Fibroblast of skin of scalp (primary cell): ENCODE measurements around the gene WDR77. TPM values are rescaled to one million over a fixed set of nuclear protein-coding genes. Genes with fewer than 3 reads are reported as not detected.

Experiments
- DNase-seq: peaks from one replicate; pipeline ENCODE4 v3.0.0-alpha.2; 2013
- polyA plus RNA-seq, 2 experiments: library from polyadenylated mRNA; unstranded; fragments of 120-200 nt; gene quantifications; one replicate each; pipeline ENCODE4 v1.2.1, GENCODE V29; 2013; ENCODE audit not compliant: insufficient read length in 2 of 2

WDR77 gene
- 33.7 TPM for polyA plus RNA-seq (2013, experiment 1 of 2; ENCODE audit: insufficient read length)
- 36.2 TPM for polyA plus RNA-seq (2013, experiment 2 of 2; ENCODE audit: insufficient read length)

DNA sequence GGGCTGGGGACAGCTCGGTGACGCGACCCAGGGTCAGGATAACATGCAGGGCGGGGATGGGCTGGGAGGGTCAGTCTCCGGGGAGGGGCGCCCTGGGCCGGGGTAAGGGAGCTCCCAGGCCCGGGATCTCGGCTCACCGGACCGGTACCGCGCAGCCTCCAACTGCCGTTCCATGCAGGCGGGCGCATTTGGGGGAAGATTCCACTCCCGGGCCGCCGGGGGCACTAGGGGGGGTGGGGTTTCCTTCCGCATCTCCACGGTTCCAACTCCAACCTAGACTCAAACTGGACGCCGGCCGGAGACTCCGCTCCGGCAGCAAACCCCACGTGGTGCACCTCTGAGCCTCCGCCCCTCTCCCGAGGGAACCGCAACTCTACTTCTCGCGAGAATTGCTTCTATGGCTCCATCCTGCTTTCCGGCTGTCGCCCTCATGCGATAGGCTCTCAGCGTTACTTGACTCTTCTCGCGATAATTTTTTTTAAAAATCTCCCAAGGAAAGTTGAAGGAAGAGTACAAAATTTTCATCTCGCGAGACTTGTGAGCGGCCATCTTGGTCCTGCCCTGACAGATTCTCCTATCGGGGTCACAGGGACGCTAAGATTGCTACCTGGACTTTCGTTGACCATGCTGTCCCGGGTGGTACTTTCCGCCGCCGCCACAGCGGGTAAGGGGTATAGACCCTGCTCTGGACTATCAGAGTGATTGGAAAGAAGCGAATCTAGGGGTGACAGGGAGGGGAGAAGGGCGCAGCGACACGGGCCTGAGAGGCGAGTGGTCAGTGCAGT lies at the start of gene WDR77, which contains the start of gene ATP5PB:
Gene WDR77 (minus strand): TSS at position 339 of the 785 bp plus-strand sequence. CDS start 87 bp downstream, at position 252.
Gene ATP5PB (plus strand): TSS at position 547 of the 785 bp plus-strand sequence. CDS start 78 bp downstream, at position 625.
- peak; percentile 99 for DNase-seq

DNA sequence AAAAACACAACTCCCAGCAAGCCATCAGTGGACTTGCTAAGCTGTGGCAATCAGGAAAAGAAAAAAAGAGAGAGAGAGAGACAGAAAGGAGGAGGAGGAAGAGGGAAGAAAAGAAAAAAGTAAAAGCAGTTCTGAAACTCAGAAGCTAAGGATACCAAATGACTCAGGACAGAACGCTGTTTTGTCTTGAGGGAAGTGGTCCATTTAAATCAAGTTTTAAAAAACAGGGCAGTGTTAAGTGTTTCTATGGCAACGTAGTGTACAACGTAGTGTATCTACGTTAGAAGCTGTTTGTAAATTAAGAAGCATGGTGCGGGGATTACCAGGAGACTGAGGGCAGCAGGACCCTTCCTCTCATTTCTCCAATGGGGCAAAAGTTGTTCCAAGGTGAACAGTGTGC lies 48.5 kb upstream of the WDR77 start:
- DNase-seq, result no peak

- no peak for DNase-seq
Observed at GRCh38 chr1:111496398-111496797, 47.3 kb upstream of the WDR77 start.

- DNase-seq, result no peak
Observed at GRCh38 chr1:111491070-111491469, 42.0 kb upstream of the WDR77 start.

DNA sequence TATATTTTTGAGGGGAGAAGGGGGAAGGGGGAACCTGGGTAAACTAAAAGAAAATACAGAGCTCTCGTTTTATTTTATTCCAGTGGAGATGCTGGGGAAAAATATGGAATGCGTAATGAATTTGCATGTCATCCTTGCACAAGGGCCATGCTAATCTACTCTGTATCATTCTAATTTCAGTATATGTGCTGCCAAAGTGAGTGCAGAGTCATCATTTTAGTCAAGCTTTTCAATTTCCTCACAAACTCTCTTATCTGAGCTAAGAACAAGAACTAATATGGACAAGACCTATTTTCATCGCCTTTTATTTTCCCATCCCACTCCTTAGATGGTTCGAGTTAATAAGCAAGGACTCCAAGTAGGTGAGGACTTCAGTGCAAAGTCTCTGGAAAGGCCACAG lies 41.2 kb upstream of the WDR77 start:
- DNase-seq, result no peak

GRCh38 chr1:111489604-111490003 lies 40.5 kb upstream of the WDR77 start:
- DNase-seq, result no peak

GRCh38 chr1:111488669-111489068 lies 39.6 kb upstream of the WDR77 start:
- no peak for DNase-seq

DNA sequence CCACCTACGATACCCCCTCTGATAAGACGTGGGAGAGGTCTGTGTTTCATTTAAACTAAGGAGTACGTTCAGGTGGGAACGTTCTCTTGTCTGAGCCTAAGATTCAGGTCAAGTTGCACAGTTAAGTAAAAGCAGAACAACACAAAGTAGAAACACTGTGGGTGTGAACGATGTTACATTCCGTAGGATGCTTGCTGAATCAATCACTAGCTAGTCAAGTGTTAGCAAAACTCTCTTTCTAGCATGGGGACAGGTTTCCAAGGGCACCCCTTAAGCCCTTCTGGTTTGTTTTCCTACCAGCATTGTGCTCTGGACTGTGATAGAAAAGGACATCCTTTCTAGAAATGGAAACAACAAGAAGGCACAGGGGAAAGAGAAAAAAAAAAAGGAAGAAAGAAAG lies 38.1 kb upstream of the WDR77 start:
- DNase-seq, result no peak

DNA sequence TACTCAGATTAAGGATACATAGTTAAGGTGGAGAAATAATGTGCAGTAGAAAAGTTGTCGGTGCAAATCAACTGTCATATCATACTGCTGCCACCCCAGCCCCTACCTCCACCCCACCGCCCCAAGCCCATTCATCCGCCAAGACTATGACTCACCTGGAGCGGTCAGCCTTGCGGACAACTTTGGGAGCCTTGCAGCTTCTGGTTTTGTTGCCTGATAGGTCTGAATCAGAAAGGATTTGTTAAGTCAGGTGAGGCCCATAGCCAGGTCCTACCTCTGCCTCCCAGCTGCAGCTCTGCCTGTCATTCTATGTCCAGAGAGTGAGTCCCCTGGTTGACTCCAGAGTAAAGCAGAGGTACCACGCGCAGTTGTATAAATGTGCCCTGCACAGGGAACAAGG lies 37.4 kb upstream of the WDR77 start:
- no peak for DNase-seq

DNA sequence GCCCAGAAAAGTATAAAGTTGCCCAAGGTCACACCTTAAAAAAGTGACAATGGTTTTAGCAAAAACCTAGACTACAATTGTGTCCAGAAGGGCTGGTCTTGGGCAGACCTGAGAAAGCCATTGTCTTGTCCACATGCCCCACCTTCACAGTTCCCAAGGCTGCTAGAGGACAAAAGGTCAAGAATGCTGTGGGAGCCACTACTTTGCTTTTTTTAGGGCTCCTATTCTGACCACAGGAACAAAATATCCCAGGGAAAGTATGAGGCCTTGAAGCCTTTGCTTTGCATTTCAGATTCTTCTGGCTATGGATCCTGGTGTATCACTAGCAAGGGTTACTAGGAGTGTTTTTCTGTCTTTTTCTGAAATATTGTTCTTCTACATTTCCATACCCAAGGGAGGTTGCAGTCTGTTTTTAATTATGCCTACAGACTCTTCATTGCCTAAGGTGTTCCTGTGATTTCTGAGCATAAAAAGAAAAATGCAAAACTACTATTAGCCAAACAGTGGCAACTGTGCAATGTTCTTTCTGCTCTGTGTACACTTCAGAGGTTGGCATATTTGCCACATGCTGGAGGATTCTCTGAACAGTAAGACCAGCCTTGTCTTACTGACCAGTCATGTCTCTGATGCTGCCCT lies 35.5 kb upstream of the WDR77 start:
- no peak for DNase-seq

- DNase-seq, result no peak
Observed at GRCh38 chr1:111483876-111484275, 34.8 kb upstream of the WDR77 start.

DNA sequence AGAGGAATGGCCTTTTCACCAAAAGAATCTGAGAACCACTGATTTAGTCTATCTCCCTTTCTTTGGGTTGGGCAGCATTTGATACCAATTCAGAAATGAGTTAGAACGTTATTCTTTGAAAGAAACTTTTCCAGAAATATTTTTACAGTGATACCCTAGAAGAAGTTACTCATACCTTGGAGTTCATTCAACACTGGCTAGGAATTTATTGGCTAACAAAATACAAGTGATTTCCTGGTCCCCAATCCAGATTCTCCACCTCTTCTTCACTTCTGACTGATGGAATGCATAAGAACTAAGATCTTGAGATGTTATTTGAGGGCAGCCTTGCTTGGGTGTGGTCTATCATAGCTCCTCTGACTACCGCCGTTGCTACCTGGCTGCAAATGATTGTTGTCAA lies 34.1 kb upstream of the WDR77 start:
- DNase-seq, result peak; percentile 19

- DNase-seq, result peak; percentile 59
Observed at GRCh38 chr1:111481387-111482221, 32.5 kb upstream of the WDR77 start.

DNA sequence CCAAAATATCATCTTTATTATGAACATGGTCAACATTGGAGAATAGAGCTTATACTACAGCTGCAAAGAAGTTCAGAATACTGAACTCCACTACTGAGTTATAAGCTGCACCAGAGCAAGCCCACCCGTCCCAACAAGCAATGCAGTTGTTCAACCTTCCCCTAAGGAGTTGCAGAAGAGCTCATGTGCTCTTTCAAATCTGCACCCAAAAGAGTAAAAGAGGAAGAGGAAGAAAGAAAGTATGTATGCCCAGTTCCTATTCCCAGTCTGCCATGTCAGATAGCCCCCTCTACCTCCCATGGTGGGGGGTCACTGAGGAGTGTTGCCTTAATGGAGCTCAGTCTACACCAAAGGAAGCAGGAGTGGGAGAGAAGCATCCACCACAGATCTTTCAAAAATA lies 31.6 kb upstream of the WDR77 start:
- DNase-seq, result no peak

DNA sequence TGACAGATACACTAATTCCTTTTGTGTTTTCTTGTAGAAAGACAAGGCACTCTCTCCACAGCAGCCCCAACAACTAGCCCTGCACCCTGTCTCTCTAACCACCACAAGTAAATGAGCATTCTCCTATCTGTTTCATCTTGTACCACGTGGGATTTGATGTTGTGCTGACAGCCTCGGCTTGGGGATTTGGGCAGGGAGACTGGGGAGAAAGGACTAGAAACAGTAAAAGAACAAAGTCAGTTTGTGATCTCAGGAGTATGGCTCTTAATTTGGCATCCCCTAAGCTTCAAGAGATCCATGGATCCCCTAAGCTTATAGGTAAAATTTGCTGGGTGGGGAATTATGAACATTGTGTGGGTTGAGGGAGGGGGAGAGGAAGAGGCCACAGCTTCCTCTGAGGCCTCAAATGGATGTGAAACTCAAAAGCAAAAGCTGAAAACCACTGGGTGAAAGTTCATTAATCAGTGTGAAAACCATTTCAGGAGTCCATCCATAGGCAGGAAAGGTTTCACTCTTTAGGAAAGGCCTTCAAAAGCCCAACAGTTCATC lies 27.8 kb upstream of the WDR77 start:
- no peak for DNase-seq

DNA sequence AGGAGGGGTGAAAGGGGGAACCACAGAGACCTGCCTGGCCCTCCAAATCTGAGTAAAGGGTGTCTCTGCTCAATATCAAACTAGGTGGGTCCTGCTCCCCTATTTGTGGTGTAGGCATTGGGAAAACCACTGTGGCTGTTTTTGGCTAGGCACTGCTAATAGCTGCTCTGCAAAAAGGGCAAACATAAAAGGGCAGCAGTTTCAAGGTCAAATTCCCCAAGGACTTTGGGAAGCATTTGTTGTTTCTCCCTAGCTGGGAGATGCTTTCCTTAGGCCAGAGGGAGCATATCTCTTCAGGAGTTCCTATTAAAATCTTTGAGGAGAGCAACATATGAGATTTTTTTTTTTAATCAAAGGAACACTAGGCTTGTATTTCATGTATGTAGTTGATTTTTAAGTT lies 27.2 kb upstream of the WDR77 start:
- DNase-seq, result no peak

GRCh38 chr1:111475701-111476100 lies 26.6 kb upstream of the WDR77 start:
- DNase-seq, result no peak

- DNase-seq, result no peak
Observed at GRCh38 chr1:111474521-111474920, 25.5 kb upstream of the WDR77 start.

DNA sequence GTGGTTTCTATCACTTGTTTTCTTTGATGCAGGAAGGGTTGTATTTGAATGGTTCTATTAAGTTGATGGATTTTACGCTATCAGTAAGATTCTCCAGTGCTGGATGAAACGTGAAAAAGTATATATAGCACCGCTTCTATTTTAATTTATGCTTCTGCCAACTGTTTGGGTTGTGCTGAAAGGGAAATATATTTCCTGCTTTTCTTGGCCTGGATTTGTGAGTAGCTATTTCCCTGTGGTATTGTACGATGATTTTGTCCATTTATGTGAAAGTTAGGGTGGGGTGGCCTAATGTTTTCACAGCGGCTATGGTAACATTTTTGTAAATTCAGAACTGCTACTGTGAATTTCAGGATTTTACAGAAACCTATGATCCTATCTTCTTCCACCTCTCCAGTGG lies 25.1 kb upstream of the WDR77 start:
- peak; percentile 13 for DNase-seq

GRCh38 chr1:111471538-111471937 lies 22.5 kb upstream of the WDR77 start:
- DNase-seq, result no peak

DNA sequence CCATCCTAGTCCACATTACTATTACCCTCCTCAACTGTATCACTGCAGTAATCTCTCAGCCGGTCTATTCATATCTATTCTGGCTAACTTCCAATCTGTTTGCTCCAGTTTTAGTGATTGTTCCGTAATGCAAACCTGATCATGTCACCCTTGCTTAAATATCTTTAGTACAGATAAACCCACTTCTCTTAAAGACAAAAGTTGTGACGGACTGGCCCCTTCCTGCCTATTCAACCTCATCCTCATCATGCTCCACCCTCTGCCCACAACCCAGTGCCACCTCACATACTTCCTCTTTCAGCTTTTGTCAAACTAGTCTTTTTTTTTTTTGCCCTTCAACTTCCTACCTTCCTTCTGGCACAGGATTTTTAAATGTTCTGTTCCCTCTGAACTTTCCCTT lies 22.0 kb upstream of the WDR77 start:
- DNase-seq, result no peak

- DNase-seq, result no peak
Observed at GRCh38 chr1:111470596-111470995, 21.5 kb upstream of the WDR77 start.

GRCh38 chr1:111469539-111469938 lies 20.5 kb upstream of the WDR77 start:
- DNase-seq, result no peak
